ENCODE results near the gene RNF19B.

RNF19B gene

DNA sequence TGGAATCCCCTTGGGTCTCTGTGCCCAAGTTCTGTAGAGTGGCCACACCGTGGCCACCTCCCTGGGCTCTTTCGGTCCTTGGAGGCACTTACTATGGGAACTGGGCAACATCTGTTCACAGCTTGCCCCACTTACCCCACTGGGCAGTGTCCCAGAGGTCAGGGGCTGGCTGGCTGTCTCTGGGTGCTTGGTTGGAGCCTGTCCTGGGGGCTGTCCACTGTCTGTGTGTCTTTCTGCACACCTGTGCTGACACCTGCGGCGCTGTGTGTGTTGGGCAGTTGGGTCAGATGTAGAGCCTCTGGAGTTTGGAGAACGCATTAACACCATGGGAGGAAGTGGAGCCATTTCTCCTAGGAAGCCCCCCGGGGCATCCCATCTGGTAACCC, 62.1 kb downstream of the RNF19B start:
- H3K27ac ChIP-seq = no peak overlapping the region
- TF ChIP-seq, protein P1, sequence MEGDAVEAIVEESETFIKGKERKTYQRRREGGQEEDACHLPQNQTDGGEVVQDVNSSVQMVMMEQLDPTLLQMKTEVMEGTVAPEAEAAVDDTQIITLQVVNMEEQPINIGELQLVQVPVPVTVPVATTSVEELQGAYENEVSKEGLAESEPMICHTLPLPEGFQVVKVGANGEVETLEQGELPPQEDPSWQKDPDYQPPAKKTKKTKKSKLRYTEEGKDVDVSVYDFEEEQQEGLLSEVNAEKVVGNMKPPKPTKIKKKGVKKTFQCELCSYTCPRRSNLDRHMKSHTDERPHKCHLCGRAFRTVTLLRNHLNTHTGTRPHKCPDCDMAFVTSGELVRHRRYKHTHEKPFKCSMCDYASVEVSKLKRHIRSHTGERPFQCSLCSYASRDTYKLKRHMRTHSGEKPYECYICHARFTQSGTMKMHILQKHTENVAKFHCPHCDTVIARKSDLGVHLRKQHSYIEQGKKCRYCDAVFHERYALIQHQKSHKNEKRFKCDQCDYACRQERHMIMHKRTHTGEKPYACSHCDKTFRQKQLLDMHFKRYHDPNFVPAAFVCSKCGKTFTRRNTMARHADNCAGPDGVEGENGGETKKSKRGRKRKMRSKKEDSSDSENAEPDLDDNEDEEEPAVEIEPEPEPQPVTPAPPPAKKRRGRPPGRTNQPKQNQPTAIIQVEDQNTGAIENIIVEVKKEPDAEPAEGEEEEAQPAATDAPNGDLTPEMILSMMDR (conservative IDR thresholded peaks at IDR 0.05) = no peak
- no peak for TF ChIP-seq ZFX (IDR thresholded peaks at IDR 0.05)

DNA sequence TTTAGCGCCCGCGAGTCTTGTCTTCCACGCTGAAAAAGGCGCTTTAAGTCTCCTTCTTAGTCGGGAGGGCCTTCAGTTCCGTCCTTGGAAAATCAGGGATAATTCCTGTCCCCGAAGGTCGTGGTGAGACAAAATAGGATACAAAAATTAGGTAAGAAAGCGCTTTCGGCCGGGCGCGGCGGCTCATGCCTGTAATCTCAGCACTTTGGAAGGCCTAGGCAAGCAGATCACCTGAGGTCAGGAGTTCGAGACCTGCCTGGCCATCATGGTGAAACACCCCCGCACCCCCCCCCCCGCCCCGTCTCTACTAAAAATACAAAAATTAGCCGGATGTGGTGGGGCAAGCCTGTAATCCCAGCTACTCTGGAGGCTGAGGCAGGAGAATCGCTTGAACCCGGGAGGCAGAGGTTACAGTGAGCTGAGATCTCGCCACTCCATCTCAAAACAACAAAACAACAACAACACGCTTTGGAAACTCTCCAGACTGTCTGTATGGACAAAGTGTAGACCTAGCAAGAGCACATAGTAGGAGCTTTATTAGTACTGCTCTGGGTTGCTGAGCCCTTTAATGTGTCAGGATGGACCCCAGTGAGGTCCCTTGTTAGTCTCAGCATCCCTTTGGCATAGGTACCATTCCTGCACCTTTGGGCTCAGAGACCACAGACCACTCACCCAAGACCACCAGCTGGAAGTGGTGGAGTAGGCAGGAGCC, 62.6 kb downstream of the RNF19B start:
- H3K27ac ChIP-seq = peak overlapping the region; percentile 81
- TF ChIP-seq ZFX (IDR thresholded peaks at IDR 0.05) = no peak

DNA sequence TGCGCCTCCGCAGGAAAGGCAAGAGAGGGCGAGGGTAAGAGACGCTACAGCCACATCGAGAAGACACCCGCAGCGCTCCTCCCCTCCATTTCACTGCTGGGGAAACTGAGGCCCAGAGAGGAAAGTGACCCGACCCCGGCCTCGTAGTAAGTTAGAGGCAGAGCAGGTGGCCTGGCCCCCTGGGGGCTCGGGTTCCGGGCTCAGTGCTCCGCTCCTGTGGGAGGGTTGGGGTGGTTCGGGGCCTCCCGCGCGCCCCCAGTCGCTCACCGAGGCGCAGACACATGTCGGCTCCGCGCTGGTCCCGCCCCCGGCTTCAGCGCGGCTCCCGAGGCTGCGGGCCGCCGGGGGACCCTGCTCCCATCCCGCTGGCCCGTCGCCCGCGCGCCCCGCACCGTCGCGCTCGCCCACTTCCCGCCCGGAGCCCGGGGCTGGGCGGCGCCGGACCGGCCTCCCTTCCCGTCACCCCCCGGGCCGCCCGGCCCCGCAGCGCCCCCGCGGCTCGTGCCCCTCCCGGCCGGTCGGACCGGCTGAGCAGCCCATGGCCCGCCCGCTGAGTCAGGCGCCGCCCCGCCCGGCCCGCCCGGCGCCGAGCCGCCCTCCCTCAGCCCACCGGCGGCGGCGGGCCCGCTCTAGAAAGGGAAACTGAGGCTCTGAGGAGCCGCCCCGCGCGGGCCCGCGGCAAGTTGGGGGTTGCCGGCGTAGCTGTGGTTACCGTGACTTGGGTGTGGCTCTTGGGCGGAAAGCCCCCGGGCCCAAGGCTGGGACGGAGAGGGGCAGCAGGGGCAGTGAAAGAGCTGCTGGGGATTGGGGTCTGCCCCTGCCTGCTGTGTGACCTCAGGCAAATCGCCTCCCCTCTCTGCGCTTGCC, 63.4 kb downstream of the RNF19B start, which contains the start of gene TMEM54:
TSS of gene TMEM54 (minus strand) at position 434 of the 867 bp plus-strand sequence. CDS start at position 283, 151 bp downstream.
- peak within 1 kb of the TSS; percentile 81 for H3K27ac ChIP-seq

DNA sequence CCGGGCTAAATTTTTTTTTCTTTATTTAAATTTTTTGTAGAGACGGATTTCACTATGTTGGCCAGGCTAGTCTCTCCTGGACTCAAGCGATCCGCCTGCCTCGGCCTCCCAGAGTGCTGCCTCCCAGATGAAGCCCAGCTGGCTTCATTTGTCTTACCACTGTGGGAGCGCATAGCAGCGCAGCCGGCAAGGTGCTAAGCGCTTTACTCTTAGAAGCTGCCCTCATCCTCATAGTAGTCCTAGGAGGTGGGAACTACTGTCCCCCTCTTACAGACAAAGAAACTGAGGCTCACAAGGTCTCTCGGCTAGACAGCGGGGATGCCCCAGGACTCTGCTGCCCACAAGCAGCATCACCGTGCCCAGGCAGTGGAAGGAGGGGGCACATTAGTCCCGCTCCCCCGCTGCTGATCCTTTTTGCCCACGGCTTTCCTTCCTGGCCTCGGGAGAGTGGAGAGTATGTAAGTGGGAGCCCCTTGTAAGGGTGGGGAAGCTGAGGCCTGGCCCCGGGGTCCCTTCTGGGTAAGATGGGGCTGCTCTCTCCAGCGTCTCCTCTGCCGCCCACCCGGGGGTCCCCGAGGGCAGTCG, 64.1 kb downstream of the RNF19B start:
- peak overlapping the region; percentile 81 for H3K27ac ChIP-seq
- TF ChIP-seq, protein P1 (conservative IDR thresholded peaks at IDR 0.05) = no peak
- TF ChIP-seq ZFX (IDR thresholded peaks at IDR 0.05) = no peak

More for the DNA sequence above, 63.4 kb downstream of the RNF19B start, which contains the start of gene TMEM54:
- TF ChIP-seq, protein P1 (conservative IDR thresholded peaks at IDR 0.05) = no peak; the same call in 1 of the 2 replicates
- peak; percentile 53; the same call in 1 of the 2 replicates for TF ChIP-seq ZFX (IDR thresholded peaks at IDR 0.05)

DNA sequence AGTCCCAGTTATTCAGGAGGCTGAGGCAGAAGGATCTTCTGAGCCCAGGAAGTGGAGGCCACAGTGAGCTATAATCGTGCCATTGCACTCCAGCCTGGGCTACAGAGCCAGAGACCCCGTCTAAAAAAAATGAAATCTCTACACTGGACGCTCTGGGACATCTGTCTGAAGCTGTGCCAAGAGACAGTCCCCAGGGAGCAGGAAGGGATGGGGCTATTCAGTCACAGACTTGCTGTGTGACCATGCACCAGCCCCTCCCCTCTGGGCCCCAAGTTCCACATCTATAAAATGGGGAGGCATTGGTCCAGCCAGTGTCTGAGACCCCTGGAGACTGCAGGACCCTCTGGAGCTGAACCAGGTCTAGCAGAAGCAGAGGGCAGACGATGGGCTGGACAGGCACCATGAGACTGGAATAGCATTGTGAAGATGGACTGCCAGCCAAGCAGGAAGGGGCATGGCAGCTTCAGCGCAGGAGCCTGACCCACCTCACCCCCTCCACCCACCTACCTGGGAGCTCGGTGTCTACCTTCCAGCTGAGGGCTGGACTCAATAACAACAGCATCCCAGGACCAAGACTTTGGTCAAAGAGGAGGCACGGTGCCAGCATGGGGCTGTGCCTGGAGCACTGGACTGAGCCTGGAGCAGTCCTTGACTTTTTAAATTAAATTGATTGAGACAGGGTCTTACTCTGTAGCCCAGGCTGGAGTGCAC, 64.9 kb downstream of the RNF19B start:
- TF ChIP-seq, protein P1 (conservative IDR thresholded peaks at IDR 0.05) = no peak
- TF ChIP-seq ZFX (IDR thresholded peaks at IDR 0.05) = no peak
- H3K27ac ChIP-seq = peak overlapping the region; percentile 81; the same call in 1 of the 2 replicates

DNA sequence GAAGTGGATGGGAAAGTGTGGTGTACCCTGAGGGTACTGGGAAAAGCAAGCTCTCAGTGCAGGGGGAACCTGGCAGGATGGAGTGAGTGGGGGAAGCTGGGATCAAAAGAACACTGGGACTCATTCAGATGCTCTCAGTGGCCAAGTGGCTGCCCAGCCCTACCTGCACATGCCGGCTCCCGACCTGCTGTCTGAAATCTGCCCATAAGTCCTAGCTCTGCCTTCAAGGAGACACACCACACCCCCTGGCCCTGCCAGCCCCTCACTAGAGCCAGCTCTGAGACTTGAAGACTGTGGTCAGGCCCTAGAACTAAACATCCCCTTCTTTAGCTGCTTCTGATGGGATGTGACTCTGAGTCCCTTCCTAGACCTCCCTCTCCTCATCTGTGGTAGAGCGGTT, 65.7 kb downstream of the RNF19B start:
- TF ChIP-seq, protein P1 (conservative IDR thresholded peaks at IDR 0.05) = no peak
- no peak for TF ChIP-seq ZFX (IDR thresholded peaks at IDR 0.05)

DNA sequence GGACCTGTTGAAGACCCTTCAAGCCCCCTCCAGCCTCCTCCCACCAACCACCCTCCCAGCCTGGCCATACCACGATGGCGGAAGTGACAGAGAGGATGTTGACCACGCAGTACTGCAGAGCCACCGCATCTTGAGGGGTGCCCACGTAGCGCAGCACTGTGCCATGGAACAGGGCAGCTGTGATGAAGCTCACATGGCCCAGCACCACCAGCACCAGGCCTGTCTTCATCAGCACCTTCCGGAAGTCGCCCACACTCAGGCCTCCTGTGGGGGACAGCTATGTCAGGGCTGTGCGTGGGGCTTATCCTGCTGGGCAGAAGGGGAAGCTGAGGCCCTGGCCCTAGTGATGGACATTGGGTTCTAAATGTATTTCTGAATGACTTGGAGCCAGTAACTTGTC, 66.6 kb downstream of the RNF19B start:
- TF ChIP-seq, protein P1 (conservative IDR thresholded peaks at IDR 0.05) = no peak
- no peak for TF ChIP-seq ZFX (IDR thresholded peaks at IDR 0.05)
- no peak overlapping the region for H3K27ac ChIP-seq

More for the DNA sequence above, 65.7 kb downstream of the RNF19B start:
- H3K27ac ChIP-seq = no peak overlapping the region

All from C4-2B (cell line).